ENCODE results near the gene RASA3.
"Not testable (repeated sequence)": the region's sequence is repeated elsewhere in the genome, so short reads cannot be mapped to it uniquely, and the experiment has no call there.

Gene RASA3

GRCh38 chr13:114081761-114082681, 50.4 kb downstream of the RASA3 start:
- DNase-seq (ENCODE audit: low read depth) = no peak

GRCh38 chr13:114080739-114081561, 51.5 kb downstream of the RASA3 start:
- no peak for DNase-seq (ENCODE audit: low read depth)

GRCh38 chr13:114079601-114080536, 52.6 kb downstream of the RASA3 start:
- no peak for DNase-seq (ENCODE audit: low read depth)

GRCh38 chr13:114078461-114079451, 53.7 kb downstream of the RASA3 start:
- DNase-seq (ENCODE audit: low read depth) = no peak

- no peak for DNase-seq (ENCODE audit: low read depth)
Observed at GRCh38 chr13:114077933-114078325, 54.5 kb downstream of the RASA3 start.

GRCh38 chr13:114077099-114077932, 55.1 kb downstream of the RASA3 start:
- no peak for DNase-seq (ENCODE audit: low read depth)

GRCh38 chr13:114076329-114077090, 55.9 kb downstream of the RASA3 start:
- no peak for DNase-seq (ENCODE audit: low read depth)

- not testable (repeated sequence) for DNase-seq (ENCODE audit: low read depth)
Observed at GRCh38 chr13:114075811-114076210, 56.6 kb downstream of the RASA3 start.

GRCh38 chr13:114074671-114075315, 57.6 kb downstream of the RASA3 start:
- DNase-seq (ENCODE audit: low read depth) = no peak

- no peak for DNase-seq (ENCODE audit: low read depth)
Observed at GRCh38 chr13:114073881-114074612, 58.4 kb downstream of the RASA3 start.

- no peak for DNase-seq (ENCODE audit: low read depth)
Observed at GRCh38 chr13:114072421-114072820, 60.0 kb downstream of the RASA3 start.

GRCh38 chr13:114071991-114072390, 60.4 kb downstream of the RASA3 start:
- DNase-seq (ENCODE audit: low read depth) = no peak

GRCh38 chr13:114071410-114071809, 61.0 kb downstream of the RASA3 start:
- DNase-seq (ENCODE audit: low read depth) = no peak

GRCh38 chr13:114070098-114070799, 62.2 kb downstream of the RASA3 start:
- DNase-seq (ENCODE audit: low read depth) = no peak

- no peak for DNase-seq (ENCODE audit: low read depth)
Observed at GRCh38 chr13:114069376-114070097, 62.9 kb downstream of the RASA3 start.

GRCh38 chr13:114068656-114069318, 63.6 kb downstream of the RASA3 start:
- DNase-seq (ENCODE audit: low read depth) = no peak
